ENCODE data around the gene SCT.

The SCT gene

DNA sequence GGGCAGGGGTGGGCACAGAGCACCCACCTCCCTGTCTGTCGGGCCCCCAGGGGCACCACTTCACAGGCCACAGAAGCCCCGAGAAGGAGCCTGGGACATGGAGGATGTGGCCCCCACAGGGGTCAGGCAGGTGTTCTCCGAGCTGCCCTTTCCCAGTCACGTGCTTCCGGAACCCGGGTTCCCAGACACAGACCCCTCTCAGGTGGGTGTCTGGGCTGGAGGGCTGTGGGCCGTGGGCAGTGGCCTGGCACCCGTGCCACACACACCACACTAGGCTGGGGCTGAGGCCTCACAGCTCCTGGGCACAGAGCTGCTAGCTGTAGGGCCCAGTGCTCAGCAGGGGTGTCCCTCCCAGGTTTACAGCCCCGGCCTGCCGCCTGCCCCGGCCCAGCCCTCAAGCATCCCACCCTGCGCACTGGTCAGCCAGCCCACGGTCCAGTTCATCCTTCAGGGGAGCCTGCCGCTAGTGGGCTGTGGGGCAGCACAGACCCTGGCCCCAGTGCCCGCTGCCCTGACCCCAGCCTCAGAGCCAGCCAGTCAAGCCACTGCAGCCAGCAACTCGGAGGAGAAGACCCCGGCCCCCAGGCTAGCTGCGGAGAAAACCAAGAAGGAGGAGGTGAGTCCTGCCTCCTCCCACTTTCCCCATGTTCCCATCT lies 16.7 kb downstream of the SCT start:
- no peak for DNase-seq (ENCODE audit: low spot score)

DNA sequence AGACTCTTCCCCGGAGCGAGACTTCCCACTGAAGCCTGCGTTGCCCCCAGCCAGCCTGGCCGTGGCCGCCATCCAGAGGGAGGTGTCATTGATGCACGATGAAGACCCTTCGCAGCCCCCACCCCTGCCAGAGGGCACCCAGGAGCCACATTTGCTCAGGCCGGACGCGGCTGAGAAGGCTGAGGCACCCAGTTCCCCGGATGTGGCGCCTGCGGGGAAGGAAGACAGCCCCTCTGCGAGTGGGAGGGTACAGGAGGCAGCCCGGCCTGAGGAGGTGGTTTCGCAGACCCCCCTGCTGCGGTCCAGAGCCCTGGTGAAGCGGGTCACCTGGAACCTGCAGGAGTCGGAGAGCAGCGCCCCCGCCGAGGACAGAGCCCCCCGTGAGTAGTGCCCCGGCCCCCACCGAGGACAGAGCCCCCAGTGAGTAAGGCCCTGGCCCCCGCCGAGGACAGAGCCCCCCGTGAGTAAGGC lies 17.6 kb downstream of the SCT start:
- no peak for DNase-seq (ENCODE audit: low spot score)

DNA sequence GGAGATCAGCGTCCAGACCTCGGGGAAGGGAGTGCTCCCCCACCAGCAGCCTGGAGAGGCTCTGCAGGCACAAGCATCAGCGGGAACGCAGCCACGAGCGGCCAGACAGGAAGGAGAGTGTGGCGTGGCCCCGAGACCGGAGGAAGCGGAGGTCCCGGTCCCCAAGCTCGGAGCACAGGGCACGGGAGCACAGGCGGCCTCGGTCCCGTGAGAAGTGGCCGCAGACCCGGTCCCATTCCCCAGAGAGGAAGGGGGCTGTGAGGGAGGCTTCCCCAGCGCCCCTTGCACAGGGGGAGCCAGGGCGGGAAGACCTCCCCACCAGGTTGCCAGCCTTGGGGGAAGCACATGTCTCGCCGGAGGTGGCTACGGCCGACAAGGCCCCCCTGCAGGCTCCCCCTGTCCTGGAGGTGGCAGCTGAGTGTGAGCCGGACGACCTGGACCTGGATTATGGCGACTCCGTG lies 18.2 kb downstream of the SCT start:
- no peak for DNase-seq (ENCODE audit: low spot score)

- DNase-seq (ENCODE audit: low spot score): no peak
These were observed 18.9 kb downstream of the SCT start for GRCh38 chr11:607971-608659.

- DNase-seq (ENCODE audit: low spot score): no peak
These were observed 19.8 kb downstream of the SCT start for GRCh38 chr11:607020-607780.

DNA sequence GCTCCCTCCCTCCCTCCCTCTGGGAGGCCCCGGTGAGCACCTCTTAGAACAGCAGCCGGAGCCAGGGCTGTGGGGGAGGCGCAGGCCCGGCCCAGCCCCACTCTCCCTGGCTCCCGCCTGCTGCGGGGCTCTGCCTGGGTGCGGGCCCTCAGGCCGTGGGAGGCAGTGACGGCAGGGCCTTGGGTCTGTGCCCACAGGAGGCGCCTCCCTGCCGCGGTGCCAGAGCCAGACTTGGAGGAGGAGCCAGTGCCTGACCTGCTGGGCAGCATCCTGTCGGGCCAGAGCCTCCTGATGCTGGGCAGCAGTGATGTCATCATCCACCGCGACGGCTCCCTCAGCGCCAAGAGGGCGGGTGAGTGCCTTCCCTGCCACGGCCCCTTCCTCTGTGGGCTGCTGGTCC lies 20.7 kb downstream of the SCT start:
- DNase-seq (ENCODE audit: low spot score): peak; percentile 89

GRCh38 chr11:605286-606129 lies 21.5 kb downstream of the SCT start:
- DNase-seq (ENCODE audit: low spot score): no peak

DNA sequence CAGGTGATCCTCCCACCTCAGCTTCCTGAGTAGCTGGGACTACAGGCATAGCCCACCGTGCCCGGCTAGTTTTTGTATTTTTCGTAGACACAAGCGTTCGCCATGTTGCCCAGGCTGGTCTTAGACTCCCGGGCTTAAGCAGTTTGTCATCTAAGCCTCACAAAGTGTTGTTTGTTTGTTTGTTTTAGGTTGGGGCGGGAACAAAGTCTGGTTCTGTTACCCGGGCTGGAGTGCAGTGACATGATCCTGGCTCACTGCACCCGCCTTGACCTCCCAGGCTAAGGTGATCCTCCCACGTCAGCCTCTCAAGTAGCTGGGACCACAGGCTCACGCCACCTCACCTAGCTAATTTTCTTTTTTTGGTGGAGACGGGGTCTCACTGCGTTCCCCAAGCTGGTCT lies 23.8 kb downstream of the SCT start:
- DNase-seq (ENCODE audit: low spot score): no peak

DNA sequence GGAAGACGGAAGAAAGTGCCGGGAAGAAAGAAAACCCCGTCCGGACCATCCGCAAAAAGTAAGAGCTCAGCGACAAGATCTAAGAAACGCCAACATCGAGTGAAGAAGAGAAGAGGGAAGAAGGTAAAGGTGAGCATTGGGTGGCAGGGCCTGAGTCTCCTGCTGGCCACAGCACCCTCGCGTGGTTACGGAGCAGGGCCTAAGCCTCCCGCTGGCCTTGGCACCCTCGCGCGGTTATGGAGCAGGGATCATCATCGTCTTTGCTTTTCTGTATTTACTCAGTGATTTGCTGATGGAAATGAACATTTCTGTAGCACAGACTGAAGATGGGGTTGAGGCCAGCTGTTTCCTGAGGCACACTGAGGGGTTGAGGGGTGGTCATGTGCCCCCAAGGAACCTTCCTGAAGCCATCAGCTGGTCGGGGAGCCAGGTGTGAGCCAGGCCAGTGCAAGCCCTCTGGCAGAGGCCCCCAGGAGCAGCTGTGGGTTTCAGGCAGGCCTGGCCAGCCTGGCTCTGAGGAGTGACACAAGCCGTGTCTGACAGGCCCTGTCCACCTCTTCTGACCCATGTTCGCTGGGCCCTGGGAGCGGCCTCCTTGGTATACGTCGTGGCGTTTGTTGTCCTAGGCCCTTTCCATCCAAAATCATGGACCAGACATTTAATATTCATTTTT lies 25.3 kb downstream of the SCT start:
- no peak for DNase-seq (ENCODE audit: low spot score)

DNA sequence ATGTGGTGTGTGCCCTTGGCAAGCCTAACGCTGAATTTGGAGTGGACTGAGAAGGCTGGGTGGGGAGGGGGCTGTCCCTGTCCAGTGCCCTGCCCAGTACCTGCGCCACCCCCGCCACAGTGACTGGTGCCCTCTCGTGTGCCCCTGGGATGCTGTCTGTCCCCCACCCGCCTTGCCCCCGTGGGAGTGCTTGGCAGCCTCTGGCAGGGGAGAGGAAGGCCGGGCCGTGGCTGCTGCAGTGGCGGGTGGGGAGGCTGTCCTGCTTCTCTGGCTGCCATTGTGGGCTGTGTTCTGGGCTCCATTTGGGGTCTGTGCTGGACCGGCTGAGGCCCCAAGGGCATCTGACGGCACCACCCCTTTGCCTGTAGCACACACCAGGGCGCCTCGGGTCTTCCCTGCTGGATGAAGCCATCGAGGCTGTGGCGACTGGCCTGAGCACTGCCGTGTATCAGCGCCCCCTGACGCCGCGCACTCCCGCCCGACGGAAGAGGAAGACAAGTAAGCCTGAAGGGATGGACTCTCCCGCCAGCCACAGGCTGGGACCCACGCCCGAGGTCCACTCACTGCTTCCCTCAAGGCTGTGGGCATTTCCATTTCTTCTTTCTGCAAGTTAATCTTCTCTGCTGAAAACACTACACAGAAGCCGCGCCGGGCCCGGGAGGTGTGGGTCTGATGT lies 28.8 kb downstream of the SCT start:
- DNase-seq (ENCODE audit: low spot score): no peak

DNA sequence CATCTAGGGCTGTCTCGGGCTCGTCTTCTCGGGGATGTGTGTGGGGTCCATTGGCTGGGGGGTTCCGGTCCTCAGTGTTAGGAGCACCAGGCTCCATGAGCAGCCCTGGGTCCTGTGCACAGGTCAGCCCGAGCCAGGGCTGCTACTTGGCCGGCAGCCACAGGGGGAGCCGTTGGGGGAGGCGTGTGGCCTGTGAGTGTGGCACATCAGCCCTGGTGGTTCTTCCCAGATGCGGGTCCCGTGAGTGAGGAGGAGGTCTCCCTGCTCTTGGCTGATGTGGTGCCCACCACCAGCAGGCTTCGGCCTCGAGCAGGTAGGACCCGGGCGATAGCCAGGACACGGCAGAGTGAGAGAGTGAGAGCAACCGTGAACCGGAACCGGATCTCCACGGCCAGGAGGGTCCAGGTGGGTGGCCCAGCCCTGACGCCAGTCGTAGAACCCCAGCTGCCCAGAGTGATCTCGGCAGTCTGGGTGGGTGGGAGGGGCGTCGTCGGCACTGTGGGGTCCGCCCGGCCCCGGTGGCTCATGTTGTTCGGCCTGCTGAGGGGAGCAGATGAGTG lies 29.7 kb downstream of the SCT start:
- no peak for DNase-seq (ENCODE audit: low spot score)

DNA sequence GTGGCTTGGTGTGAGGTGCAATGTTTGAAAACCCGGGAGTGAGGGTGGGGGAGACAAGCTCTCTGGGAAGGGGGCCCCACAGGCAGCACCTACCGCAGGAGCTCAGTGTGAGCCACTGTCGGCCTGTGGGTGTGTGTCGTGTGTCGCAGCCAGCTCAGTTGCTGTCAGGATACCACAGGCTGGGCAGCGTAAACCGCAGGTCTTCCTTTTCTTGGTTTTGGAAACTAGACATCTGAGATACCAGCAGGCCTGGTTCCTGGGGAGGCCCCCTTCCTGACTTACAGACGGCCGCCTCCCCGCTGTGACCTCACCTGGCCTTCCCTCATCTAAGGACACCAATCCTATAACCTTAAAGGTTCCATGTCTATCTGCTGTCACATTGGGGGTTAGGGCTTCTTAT lies 30.6 kb downstream of the SCT start:
- no peak for DNase-seq (ENCODE audit: low spot score)

DNA sequence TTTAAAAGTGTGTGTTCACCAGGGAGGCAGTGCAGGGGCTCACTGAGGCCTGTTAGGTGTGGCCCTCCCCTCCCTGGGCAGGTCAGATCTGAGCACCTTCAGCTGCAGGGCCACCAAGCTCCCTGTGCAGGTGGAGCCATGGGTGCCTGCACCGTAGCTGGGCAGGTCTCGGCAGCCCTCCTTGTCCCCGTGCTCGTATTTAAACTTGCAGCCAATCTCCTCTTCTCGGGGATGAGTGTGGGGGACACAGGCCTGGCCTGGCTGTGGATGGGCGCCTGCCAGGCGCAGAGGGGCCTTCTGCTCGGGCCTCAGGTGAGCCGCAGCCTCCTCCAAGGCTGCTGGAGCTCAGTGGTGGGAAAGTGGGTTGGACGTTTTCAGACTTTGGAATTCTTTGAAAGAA lies 31.6 kb downstream of the SCT start:
- no peak for DNase-seq (ENCODE audit: low spot score)

- no peak for DNase-seq (ENCODE audit: low spot score)
These were observed 33.6 kb downstream of the SCT start for GRCh38 chr11:593347-593746.

DNA sequence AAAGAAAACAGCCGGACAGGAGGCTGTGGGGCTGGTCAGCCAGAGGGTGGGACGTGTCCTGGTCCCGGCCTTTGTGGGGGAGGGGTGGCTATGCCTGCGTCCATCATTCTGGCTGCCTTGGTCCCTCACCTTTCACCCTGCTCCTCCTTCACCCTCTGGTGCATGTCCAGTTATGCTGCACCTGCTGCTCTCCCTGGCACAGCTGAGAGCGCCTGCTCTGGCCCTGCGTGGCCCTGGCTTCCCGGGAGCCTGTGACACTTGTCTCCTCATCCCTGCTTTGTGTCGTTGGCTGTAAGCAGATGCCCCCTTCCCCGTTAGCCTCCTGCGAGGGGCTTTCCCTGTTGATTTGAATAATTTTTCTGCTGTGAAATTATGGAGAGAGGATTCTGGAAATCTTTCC lies 34.1 kb downstream of the SCT start:
- no peak for DNase-seq (ENCODE audit: low spot score)

- DNase-seq (ENCODE audit: low spot score): no peak
These were observed 34.5 kb downstream of the SCT start for GRCh38 chr11:592501-592900.

DNA sequence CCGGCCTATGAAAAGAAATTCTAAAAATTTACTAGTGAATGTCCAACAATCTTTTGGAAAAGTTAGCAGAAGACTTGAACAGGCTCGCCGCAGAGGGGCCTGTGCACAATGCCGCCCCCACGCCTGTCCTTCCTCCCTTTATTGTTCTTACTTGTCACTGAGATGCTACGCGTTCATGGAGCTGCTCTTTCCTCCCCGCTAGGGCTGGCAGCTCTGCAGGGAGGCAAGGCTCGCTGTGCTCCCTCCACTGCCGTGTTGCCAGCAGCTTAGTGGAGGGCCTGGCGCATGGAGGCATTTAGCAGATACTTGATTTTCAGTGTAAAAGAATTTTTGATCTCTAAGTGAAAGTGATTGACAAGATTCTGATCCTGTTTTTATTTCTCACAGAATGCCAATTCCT lies 36.0 kb downstream of the SCT start:
- DNase-seq (ENCODE audit: low spot score): peak; percentile 57

GRCh38 chr11:589798-590197 lies 37.2 kb downstream of the SCT start:
- no peak for DNase-seq (ENCODE audit: low spot score)

DNA sequence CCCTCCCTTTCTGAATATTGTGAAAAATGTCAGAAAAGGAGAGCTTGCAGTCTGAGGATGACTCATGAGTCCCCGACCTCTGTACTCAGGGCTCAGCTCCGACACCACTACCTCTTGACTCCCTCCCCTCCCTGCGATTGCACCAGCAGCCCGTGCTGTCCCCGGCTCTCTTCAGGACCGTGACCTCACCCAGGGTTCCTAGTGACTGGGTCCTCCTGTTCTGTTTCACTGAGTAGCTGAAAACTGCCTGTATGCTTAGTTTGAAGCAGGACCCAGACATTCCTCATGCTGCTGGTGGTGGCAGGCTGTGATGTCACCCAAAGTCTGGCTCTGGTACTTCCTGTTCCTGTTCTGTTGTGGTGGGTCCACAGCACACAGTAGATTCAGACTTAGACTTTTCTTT lies 39.0 kb downstream of the SCT start:
- DNase-seq (ENCODE audit: low spot score): no peak

- DNase-seq (ENCODE audit: low spot score): no peak
These were observed 39.4 kb downstream of the SCT start for GRCh38 chr11:587546-587945.
